HT-29 (cell line): ENCODE data around the gene NMU. TPM values are rescaled to one million over a fixed set of nuclear protein-coding genes. Genes with fewer than 3 reads are reported as not detected.
"Not testable (repeated sequence)": the region's sequence is repeated elsewhere in the genome, so short reads cannot be mapped to it uniquely, and the experiment has no call there.

ENCODE experiments used
- DNase-seq: peaks from one replicate; pipeline ENCODE4 v3.0.0-alpha.2; 2015; ENCODE audit warnings: low spot score
- total RNA-seq: library from RNA; depleted of rRNA; stranded (reverse); fragments of >200 nt; shearing (Covaris generic); gene quantifications from 2 replicates; pipeline ENCODE4 v1.2.3, GENCODE V29; 2014

NMU gene
- total RNA-seq, 1 experiment from 2014 or later: 2.4 TPM

DNA sequence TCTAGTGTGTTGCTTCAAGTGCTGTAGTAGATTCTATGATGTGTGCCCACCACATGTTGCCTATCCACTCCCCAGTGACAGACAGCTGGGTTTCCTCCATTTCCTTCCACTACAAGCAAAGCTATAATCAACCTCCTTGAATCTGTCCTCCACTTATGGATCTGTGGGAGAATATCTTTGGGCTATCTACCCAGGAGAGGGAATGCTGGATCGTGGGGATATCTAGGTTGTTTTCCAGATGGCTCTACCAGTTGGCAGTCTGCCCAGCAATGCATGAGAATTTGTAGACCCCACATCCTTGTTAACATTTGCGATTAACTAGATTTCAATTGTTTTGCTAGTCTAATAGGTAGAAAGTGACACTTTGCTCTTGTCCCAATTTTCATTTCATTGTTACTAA is 10.3 kb downstream of the NMU start:
- no peak for DNase-seq

DNA sequence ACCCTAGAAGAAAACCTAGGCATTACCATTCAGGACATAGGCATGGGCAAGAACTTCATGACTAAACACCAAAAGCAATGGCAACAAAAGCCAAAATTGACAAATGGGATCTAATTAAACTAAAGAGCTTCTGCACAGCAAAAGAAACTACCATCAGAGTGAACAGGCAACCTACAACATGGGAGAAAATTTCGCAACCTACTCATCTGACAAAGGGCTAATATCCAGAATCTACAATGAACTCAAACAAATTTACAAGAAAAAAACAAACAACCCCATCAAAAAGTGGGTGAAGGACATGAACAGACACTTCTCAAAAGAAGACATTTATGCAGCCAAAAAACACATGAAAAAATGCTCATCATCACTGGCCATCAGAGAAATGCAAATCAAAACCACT is 12.0 kb downstream of the NMU start:
- DNase-seq: not testable (repeated sequence)

DNA sequence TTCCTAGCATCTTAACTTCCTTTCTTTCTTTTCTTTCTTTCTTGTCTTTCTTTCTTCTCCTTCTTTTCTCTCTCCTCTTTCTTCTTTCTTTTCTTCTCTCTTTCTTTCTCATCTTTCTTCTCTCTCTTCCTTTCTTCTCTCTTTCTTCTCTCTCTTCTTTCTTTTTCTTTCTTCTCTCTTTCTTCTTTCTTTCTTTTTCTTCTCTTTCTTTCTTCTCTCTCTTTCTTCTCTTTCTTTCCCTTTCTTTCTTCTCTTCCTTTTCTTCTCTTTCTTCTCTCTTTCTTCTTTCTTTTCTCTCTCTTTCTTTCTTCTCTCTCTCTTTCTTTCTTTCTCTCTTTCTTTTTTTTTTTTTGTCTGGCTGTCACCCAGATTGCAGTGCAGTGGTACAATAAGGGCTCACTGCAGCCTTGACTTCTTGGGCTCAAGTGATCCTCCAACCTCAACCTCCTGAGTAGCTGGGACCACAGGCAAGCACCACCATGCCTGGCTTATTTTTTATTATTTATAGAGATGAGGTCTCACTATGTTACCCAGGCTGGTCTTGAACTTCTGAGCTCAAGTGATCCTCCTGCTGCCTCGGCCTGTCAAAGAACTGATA is 17.5 kb downstream of the NMU start:
- DNase-seq: no peak

GRCh38 chr4:55617587-55618197 is 18.4 kb downstream of the NMU start:
- DNase-seq: no peak

- no peak for DNase-seq
Measured at GRCh38 chr4:55615008-55615407, 21.1 kb downstream of the NMU start.

GRCh38 chr4:55613621-55614020 is 22.5 kb downstream of the NMU start:
- DNase-seq: no peak

DNA sequence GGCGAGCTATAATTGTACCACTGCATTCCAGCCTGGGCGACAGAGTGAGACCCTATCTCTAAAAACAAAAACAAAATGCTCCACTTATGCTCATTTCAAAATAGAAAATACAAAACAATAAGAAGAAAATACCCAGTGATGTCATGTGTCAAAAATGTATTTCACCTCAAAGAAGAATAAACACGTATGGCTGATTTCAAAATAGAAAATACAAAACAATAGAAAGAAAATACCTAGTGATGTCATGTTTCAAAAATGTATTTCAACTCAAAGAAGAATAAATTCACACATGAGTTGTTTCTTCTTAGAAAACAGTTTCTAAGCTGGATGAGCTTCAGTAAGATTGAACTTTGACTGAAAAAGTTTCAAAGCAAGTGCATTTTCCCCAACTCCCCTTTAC is 23.8 kb downstream of the NMU start:
- no peak for DNase-seq

DNA sequence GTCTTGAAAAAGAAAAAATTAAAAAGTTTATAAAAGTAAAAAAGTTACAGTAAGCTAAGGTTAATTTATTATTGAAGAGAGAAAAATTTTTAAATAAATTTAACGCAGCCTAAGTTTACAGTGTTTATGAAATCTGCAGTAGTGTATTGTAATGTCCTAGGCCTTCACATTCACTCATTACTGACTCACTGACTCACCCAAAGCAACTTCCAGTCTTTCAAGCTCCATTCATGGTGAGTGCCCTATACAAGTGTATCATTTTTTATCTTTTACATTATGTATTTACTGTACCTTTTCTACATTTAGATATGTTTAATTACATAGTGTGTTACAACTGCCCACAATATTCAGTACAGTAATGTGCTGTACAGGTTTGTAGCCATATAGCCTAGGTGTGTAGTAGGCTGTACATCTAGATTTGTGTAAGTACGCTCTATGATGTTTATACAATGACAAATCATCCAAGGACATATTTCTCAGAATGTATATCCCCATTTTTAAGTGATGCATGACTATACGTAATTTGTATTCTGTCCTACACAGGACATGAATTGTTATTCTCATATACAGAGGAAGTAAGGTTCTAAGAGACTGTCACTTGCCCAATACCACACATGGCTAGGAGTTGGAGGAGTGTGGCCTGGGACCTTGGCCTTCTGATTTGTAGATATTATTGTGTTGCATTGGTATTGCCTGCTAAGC is 24.6 kb downstream of the NMU start:
- no peak for DNase-seq

DNA sequence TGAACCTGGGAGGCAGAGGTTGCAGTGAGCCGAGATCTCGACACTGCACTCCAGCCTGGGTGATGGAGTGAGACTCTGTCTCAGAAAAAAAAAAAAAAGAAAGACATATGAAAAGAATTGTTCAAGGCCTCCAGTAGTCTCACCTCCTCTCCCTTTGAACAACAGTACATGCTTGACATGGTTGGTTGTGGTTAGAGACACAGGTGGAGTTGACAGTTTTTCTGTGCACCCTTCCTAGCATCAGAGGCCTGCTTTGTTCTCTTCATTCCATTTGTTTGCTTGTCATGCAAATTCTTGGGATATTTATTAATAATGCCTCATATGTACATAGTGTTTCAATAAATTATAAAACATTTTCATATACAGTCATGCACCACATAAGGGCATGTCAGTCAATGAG is 25.7 kb downstream of the NMU start:
- no peak for DNase-seq

DNA sequence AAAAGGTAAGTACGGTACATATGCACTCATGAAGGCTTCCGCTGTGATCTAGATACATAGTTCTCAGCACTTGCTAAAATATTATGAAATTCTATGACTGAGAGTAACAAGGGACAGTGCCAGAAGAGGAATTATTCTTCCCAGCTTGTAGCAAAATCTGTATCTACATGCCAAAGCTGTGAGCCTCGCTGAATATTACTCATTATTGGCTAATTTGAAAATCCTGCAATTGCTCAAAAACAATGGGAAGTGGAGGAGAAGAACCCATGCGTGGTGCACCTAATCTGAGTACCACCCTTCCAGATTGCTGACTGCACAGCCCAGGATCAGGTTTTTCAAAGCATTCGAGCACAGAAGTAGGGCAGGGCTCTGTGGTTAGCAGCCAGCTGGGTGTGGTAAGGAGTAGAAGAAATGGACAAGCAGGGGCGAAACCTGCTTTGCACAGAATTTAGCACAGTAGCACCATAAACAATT is 26.7 kb downstream of the NMU start:
- no peak for DNase-seq

DNA sequence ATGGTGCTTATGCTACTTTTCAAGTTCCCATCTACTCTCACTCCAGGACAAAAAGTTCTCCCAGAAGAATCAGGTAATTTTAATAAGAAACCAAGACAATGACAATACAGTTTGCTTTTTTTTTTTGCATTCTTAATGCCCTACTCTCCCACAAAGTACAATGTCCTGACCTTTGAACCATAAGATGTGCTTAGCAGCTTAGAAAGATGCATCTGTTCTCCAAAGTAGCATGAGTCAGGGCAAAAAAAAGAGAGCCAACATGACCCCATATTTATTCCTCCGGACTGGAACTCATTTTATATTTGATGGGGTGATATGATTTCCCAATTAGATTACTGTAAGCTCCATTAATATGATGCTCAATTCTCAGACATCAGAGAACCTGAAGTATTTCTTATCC is 27.5 kb downstream of the NMU start:
- no peak for DNase-seq

- DNase-seq: no peak
Measured at GRCh38 chr4:55604996-55605395, 31.1 kb downstream of the NMU start.

DNA sequence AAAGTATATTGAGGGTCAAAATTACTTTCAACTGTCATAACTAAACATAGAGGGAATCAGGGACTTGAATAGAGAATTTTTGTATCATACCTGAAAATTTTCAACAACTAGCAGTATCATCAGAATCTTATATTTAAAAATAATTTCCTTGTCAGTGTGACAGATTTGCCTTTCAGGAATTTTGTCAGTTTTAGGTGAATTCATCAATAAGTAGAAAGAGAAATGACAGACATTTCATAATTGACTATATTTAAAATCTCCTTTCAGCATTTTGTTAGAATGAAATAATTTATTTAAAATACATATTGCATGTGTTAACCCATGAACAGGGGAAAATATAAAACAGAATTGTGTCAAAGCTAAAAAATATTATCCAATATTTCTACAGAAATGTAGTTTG is 35.5 kb downstream of the NMU start:
- DNase-seq: no peak

DNA sequence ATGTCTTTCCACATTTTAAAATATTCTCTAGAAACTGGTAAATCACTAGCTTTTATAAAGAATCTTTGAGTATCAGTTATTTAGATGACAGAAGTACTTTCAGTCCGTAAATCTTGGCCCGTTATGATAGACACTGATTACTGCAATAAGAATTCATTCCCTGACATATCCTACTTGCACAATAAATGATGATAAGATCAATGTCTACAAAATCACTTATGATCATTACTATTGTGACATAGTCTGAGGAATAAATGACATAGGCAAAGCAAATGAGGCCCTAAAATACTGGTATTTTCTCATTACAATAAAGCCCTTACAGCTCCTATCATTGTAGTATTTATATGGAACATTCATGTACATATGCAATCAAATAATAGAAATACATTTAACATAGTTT is 37.5 kb downstream of the NMU start:
- DNase-seq: no peak

DNA sequence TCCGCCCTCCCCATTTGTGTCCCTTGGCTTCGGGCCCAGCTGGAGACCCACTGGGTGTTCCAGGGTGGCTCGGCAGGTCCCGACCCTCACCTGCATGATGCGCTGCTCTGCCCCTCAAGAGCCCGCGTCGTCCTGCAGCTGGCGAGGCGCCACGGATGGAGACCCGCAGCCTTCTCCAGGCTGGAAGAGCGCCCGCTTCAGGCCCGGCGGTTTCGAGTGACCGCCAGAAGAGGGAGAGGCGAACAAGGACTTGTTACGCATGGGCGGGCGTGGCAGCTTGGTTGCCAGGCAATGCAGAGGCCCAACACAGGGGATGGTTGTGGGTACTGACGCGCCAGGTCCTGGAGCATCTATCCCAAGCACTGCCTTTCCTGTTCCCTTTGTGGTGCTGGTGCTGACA is 44.1 kb downstream of the NMU start, which contains the start of gene PDCL2:
TSS of gene PDCL2 (minus strand) at position 232 of the 400 bp plus-strand sequence. CDS start at position 96, 136 bp downstream.
- DNase-seq: no peak

DNA sequence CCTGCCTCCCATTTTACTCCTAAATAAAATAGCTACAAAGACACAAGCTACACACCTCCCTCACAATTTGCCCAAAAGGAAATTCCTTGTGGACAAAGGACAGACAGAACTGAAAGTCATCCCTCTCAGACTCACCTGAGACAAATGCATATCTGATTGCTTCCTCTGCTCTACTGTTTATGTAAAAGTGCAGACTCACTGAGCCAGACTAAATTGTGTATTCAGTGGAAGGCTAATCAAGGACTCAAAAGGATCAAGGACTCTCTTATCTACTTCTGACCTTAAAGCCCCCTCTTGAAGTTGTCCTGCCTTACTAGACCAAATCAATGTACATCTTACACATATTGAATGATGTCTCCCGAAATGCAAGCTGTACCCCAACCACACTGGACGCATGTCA is 47.9 kb downstream of the NMU start:
- DNase-seq: no peak

GRCh38 chr4:55582773-55583172 is 53.3 kb downstream of the NMU start:
- DNase-seq: not testable (repeated sequence)

DNA sequence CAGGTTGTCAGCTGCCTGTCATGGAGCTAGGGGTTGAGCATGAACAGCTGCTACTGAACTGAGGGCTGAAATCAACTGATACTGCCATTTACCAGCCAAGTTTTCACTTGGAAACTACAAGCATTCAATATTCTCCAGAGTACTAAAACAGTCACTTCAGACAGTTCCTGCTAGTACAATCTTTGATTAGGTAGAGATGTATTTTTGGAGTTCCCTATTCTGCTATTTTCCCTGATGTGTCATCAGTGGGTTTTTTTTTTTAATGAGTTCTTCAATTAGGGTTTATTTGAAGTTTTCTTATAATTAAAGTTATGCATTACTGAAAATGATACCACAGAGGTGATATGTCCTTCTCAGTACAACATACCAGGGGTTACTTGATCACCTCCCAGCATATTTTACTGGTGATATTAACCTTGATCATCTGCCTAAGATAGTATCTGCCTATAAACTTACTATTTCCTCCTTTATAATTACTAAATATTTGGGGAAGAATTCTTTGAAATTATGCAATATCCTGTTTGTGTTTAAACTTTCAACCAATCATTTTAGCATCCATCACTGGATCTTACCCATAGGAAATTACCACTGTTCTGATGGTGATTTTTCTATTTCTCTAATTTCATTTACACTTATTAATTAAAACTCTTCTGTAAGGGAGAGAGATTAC is 57.6 kb downstream of the NMU start:
- DNase-seq: peak; percentile 13

- no peak for DNase-seq
Measured at GRCh38 chr4:55575513-55575912, 60.6 kb downstream of the NMU start.

- no peak for DNase-seq
Measured at GRCh38 chr4:55574252-55574651, 61.8 kb downstream of the NMU start.

DNA sequence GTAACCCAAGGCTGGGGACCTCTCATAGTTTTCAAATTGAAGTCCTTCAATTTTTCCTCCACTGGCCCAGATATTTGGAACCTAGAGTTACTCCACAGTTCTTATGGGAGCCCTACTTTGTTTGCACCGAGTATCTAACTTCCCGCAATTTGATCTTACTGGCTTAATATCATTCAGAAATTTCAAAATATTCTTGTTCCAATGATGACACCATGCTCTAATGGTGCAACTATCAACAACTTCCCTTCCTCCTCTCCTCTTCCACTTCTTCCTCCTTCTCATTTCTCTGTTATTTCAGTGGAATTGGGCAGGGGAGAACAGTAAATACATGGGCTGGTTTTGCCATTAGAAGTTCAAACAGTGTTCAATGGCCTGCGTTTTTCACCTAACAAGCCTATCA is 64.3 kb downstream of the NMU start:
- no peak for DNase-seq

DNA sequence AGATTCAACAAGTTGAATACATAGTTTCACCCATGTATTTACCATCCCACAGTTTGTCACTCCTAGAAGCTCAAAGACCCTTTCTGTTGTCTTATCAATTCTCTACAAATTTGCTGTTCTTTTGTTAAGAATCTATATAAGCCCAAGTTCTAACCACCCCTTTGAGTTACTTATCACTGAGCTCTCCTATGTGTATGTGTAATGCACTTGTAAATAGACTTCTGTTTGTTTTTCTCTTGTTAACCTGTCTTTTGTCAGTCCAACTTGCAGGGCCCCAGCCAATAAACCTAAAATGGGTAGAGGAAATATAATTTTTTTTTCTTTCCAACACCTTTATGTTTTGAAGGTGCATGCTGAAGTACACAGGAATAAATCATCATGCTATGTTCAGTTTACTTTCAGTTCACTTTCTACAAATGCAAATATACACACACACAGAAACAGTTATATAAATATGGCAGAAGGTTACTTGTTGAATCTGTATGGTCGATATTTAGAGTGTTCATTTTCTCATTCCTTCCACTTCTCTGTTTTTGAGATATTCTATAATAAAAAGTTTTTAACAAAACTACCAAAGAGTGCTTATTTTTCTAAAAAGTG is 67.1 kb downstream of the NMU start:
- DNase-seq: no peak
